ENCODE measurements around the gene PRPF40B.
A peak's percentile ranks its signal among the peaks of the same experiment; 100 is the strongest.

The PRPF40B gene

GRCh38 chr12:49687941-49688340 is 64.6 kb downstream of the PRPF40B start:
- H2BK5ac ChIP-seq (ENCODE audit: low read depth, low read length, poor library complexity), result no peak overlapping the region
- H3K4me2 ChIP-seq (ENCODE audit: low read length), result no peak overlapping the region
- DNase-seq, result no peak
- no peaks in the 10 kb centered on the region for H3K79me1 ChIP-seq (ENCODE audit: low read length)
- no peak overlapping the region for H3K4me3 ChIP-seq (ENCODE audit: low read depth, low read length)
- H2BK12ac ChIP-seq (ENCODE audit: low read length), result no peak overlapping the region
- H3K4me1 ChIP-seq (ENCODE audit: control insufficient read depth in 1 of 2, insufficient read depth in 2 of 2, low read length in 2 of 2), result no peaks in the 10 kb centered on the region
- H3K27me3 ChIP-seq (ENCODE audit: insufficient read depth, low read length), result no peaks in the 10 kb centered on the region
- no peaks in the 10 kb centered on the region for H3K9me3 ChIP-seq (ENCODE audit: insufficient read depth, low read depth, low read length)
- no peak overlapping the region for H4K8ac ChIP-seq (ENCODE audit: low read depth, low read length)
- no peak overlapping the region for H3K18ac ChIP-seq (ENCODE audit: low read length)
- no peak overlapping the region for H3K4ac ChIP-seq (ENCODE audit: low read depth, low read length)
- no peak overlapping the region for H4K12ac ChIP-seq (ENCODE audit: low read depth, low read length)
- WGBS (ENCODE audit: extremely low coverage, insufficient coverage, insufficient read length), result no CpG with 5 or more reads among the region's 2 CpGs
- no peak overlapping the region for H3K14ac ChIP-seq (ENCODE audit: low read length)
- H3K23ac ChIP-seq (ENCODE audit: low read length), result no peak overlapping the region
- H3K36me3 ChIP-seq (ENCODE audit: control insufficient read depth in 1 of 2, insufficient read depth in 2 of 2, low read length in 2 of 2), result peaks cover 0 to 1% of the 10 kb centered on the region in 2 experiments
- no peak overlapping the region for H2AK5ac ChIP-seq (ENCODE audit: low read length)
- no peak overlapping the region for H3K9ac ChIP-seq (ENCODE audit: low read length)
- H3K79me2 ChIP-seq (ENCODE audit: control insufficient read depth, insufficient read depth, low read length, poor library complexity), result no peaks in the 10 kb centered on the region
- H2BK120ac ChIP-seq (ENCODE audit: insufficient read depth, low read length, poor library complexity), result no peak overlapping the region
- no peak overlapping the region for H3K27ac ChIP-seq (ENCODE audit: low read depth, low read length)
- no peak overlapping the region for H4K91ac ChIP-seq (ENCODE audit: low read depth, low read length)
- H2AFZ ChIP-seq (ENCODE audit: insufficient read depth, low read length, poor library complexity), result no peak overlapping the region

DNA sequence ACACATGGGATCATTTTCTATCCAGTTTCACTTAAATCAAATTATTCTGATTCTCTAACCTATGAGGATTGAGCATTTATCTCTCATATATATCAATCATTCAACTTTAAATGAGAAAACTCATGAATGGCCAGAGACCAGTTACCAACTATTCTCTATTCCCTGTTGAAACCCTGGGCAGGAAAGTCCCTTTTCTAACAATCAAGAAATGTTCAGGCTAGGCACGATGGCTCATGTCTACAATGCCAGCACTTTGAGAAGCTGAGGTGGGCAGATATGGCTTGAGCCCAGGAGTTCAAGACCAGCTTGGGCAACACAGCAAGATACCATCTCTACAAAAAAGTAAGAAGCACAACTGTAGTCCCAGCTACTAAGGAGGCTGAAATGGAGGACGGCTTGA is 65.9 kb downstream of the PRPF40B start:
- no peak overlapping the region for H2BK120ac ChIP-seq (ENCODE audit: insufficient read depth, low read length, poor library complexity)
- H3K79me1 ChIP-seq (ENCODE audit: low read length), result no peaks in the 10 kb centered on the region
- no peak overlapping the region for H3K4me2 ChIP-seq (ENCODE audit: low read length)
- H3K23ac ChIP-seq (ENCODE audit: low read length), result no peak overlapping the region
- H3K9me3 ChIP-seq (ENCODE audit: insufficient read depth, low read depth, low read length), result no peaks in the 10 kb centered on the region
- no peak overlapping the region for H4K91ac ChIP-seq (ENCODE audit: low read depth, low read length)
- H4K8ac ChIP-seq (ENCODE audit: low read depth, low read length), result no peak overlapping the region
- H3K18ac ChIP-seq (ENCODE audit: low read length), result no peak overlapping the region
- peaks cover 0 to 1% of the 10 kb centered on the region in 2 experiments for H3K36me3 ChIP-seq (ENCODE audit: control insufficient read depth in 1 of 2, insufficient read depth in 2 of 2, low read length in 2 of 2)
- H3K79me2 ChIP-seq (ENCODE audit: control insufficient read depth, insufficient read depth, low read length, poor library complexity), result no peaks in the 10 kb centered on the region
- WGBS (ENCODE audit: extremely low coverage, insufficient coverage, insufficient read length), result no CpG with 5 or more reads among the region's 2 CpGs
- no peak overlapping the region for H2BK5ac ChIP-seq (ENCODE audit: low read depth, low read length, poor library complexity)
- H3K9ac ChIP-seq (ENCODE audit: low read length), result no peak overlapping the region
- no peak overlapping the region for H3K4me3 ChIP-seq (ENCODE audit: low read depth, low read length)
- H3K27ac ChIP-seq (ENCODE audit: low read depth, low read length), result no peak overlapping the region
- no peak overlapping the region for H4K12ac ChIP-seq (ENCODE audit: low read depth, low read length)
- no peak overlapping the region for H2AFZ ChIP-seq (ENCODE audit: insufficient read depth, low read length, poor library complexity)
- no peak overlapping the region for H2AK5ac ChIP-seq (ENCODE audit: low read length)
- H2BK12ac ChIP-seq (ENCODE audit: low read length), result no peak overlapping the region
- no peak for DNase-seq
- no peaks in the 10 kb centered on the region for H3K27me3 ChIP-seq (ENCODE audit: insufficient read depth, low read length)
- H3K4me1 ChIP-seq (ENCODE audit: control insufficient read depth in 1 of 2, insufficient read depth in 2 of 2, low read length in 2 of 2), result no peaks in the 10 kb centered on the region
- H3K4ac ChIP-seq (ENCODE audit: low read depth, low read length), result no peak overlapping the region
- H3K14ac ChIP-seq (ENCODE audit: low read length), result no peak overlapping the region

GRCh38 chr12:49689785-49690184 is 66.4 kb downstream of the PRPF40B start:
- H3K9ac ChIP-seq (ENCODE audit: low read length), result no peak overlapping the region
- no peak overlapping the region for H2AFZ ChIP-seq (ENCODE audit: insufficient read depth, low read length, poor library complexity)
- DNase-seq, result peak in 1 of 2 donors; percentile 36

GRCh38 chr12:49692851-49693250 is 69.5 kb downstream of the PRPF40B start:
- no peak overlapping the region for H3K9ac ChIP-seq (ENCODE audit: low read length)
- no peaks in the 10 kb centered on the region for H3K4me1 ChIP-seq (ENCODE audit: control insufficient read depth in 1 of 2, insufficient read depth in 2 of 2, low read length in 2 of 2)
- H3K36me3 ChIP-seq (ENCODE audit: control insufficient read depth in 1 of 2, insufficient read depth in 2 of 2, low read length in 2 of 2), result peaks cover 0 to 1% of the 10 kb centered on the region in 2 experiments
- no peak overlapping the region for H2AFZ ChIP-seq (ENCODE audit: insufficient read depth, low read length, poor library complexity)
- no peak overlapping the region for H2BK120ac ChIP-seq (ENCODE audit: insufficient read depth, low read length, poor library complexity)
- no peak overlapping the region for H4K12ac ChIP-seq (ENCODE audit: low read depth, low read length)
- H3K4me3 ChIP-seq (ENCODE audit: low read depth, low read length), result no peak overlapping the region
- H3K27ac ChIP-seq (ENCODE audit: low read depth, low read length), result no peak overlapping the region
- no peak for DNase-seq
- no peak overlapping the region for H3K14ac ChIP-seq (ENCODE audit: low read length)
- no peaks in the 10 kb centered on the region for H3K9me3 ChIP-seq (ENCODE audit: insufficient read depth, low read depth, low read length)
- H2AK5ac ChIP-seq (ENCODE audit: low read length), result no peak overlapping the region
- no peaks in the 10 kb centered on the region for H3K79me1 ChIP-seq (ENCODE audit: low read length)
- no peak overlapping the region for H4K91ac ChIP-seq (ENCODE audit: low read depth, low read length)
- H3K4ac ChIP-seq (ENCODE audit: low read depth, low read length), result no peak overlapping the region
- WGBS (ENCODE audit: extremely low coverage, insufficient coverage, insufficient read length), result no CpG with 5 or more reads among the region's 3 CpGs
- no peak overlapping the region for H2BK12ac ChIP-seq (ENCODE audit: low read length)
- H3K18ac ChIP-seq (ENCODE audit: low read length), result no peak overlapping the region
- H4K8ac ChIP-seq (ENCODE audit: low read depth, low read length), result no peak overlapping the region
- H3K79me2 ChIP-seq (ENCODE audit: control insufficient read depth, insufficient read depth, low read length, poor library complexity), result no peaks in the 10 kb centered on the region
- H2BK5ac ChIP-seq (ENCODE audit: low read depth, low read length, poor library complexity), result no peak overlapping the region
- no peak overlapping the region for H3K23ac ChIP-seq (ENCODE audit: low read length)
- no peak overlapping the region for H3K4me2 ChIP-seq (ENCODE audit: low read length)
- no peaks in the 10 kb centered on the region for H3K27me3 ChIP-seq (ENCODE audit: insufficient read depth, low read length)

More at GRCh38 chr12:49689785-49690184, 66.4 kb downstream of the PRPF40B start:
- Histone ChIP-seq H3K79me2 (ENCODE audit: control insufficient read depth, insufficient read depth, low read length, poor library complexity) (no peaks in the 10 kb centered on the region), H3K18ac (ENCODE audit: low read length) (no peak overlapping the region), H3K23ac (ENCODE audit: low read length) (peak overlapping the region; percentile 13), H4K8ac (ENCODE audit: low read depth, low read length) (no peak overlapping the region), H3K4me2 (ENCODE audit: low read length) (no peak overlapping the region), H2BK5ac (ENCODE audit: low read depth, low read length, poor library complexity) (no peak overlapping the region), H2BK120ac (ENCODE audit: insufficient read depth, low read length, poor library complexity) (no peak overlapping the region), H3K27me3 (ENCODE audit: insufficient read depth, low read length) (no peaks in the 10 kb centered on the region), H2BK12ac (ENCODE audit: low read length) (no peak overlapping the region), H4K12ac (ENCODE audit: low read depth, low read length) (no peak overlapping the region), H3K4ac (ENCODE audit: low read depth, low read length) (no peak overlapping the region), H2AK5ac (ENCODE audit: low read length) (no peak overlapping the region), H3K36me3 (ENCODE audit: control insufficient read depth in 1 of 2, insufficient read depth in 2 of 2, low read length in 2 of 2) (peaks cover 0 to 1% of the 10 kb centered on the region in 2 experiments), H3K9me3 (ENCODE audit: insufficient read depth, low read depth, low read length) (no peaks in the 10 kb centered on the region), H3K27ac (ENCODE audit: low read depth, low read length) (no peak overlapping the region), H3K4me3 (ENCODE audit: low read depth, low read length) (no peak overlapping the region), H3K14ac (ENCODE audit: low read length) (no peak overlapping the region), H4K91ac (ENCODE audit: low read depth, low read length) (no peak overlapping the region), H3K79me1 (ENCODE audit: low read length) (no peaks in the 10 kb centered on the region), H3K4me1 (ENCODE audit: control insufficient read depth in 1 of 2, insufficient read depth in 2 of 2, low read length in 2 of 2) (no peaks in the 10 kb centered on the region)
